OCI-LY7 (cell line): Measurements from ENCODE around the gene SMG6.

Experiments used
- CTCF ChIP-seq: fragments of 200-600 bp; sonication (generic); conservative IDR thresholded peaks from 2 replicates; pipeline ENCODE4 v1.5.1; 2014; ENCODE audit warnings: mild to moderate bottlenecking, antibody characterized with exemption, low read length, moderate library complexity, mixed read lengths
- EZH2phosphoT487 ChIP-seq: fragments of 200-600 bp; sonication (generic); IDR thresholded peaks from 2 replicates; pipeline ENCODE4 v1.6.1; 2018; ENCODE audit warnings: low read depth, borderline replicate concordance, mild to moderate bottlenecking, mixed run types, antibody characterized with exemption, low read length, moderate library complexity, mixed read lengths

GRCh38 chr17:2156666-2157065 lies 146.9 kb downstream of the SMG6 start:
- TF ChIP-seq CTCF (no peak), EZH2phosphoT487 (no peak)
